Neural cell (in vitro differentiated cells): ENCODE results near the gene ASXL1. TPM values are rescaled to one million over a fixed set of nuclear protein-coding genes. Genes with fewer than 3 reads are reported as not detected.

Experiments used
- H2AFZ ChIP-seq: fragments of 200-600, 300-800 bp; sonication (generic), shearing (Covaris generic); 2 replicates; pipeline ENCODE4 v1.6.0; 2014; ENCODE audit warnings: low read depth, mild to moderate bottlenecking, antibody characterized with exemption, low read length, moderate library complexity
- H3F3A ChIP-seq: fragments of 200-600 bp; shearing (Covaris generic); 2 replicates; pipeline ENCODE4 v1.6.1; 2016; ENCODE audit warnings: mild to moderate bottlenecking, moderate library complexity, mixed read lengths, antibody characterized with exemption, low read length; ENCODE audit not compliant: insufficient read depth, poor library complexity, severe bottlenecking
- H3K27ac ChIP-seq: fragments of 200-600, 300-800 bp; sonication (generic), shearing (Covaris generic); 2 replicates; pipeline ENCODE4 v1.5.1; 2014; ENCODE audit warnings: mild to moderate bottlenecking, low read length, moderate library complexity
- H3K27me3 ChIP-seq: fragments of 300-800, 200-600 bp; sonication (generic), shearing (Covaris generic); 2 replicates; pipeline ENCODE4 v1.6.0; 2014; ENCODE audit warnings: mild to moderate bottlenecking, low read depth, low read length, moderate library complexity; ENCODE audit not compliant: insufficient read depth
- H3K36me3 ChIP-seq: fragments of 300-800, 200-600 bp; sonication (generic), shearing (Covaris generic); 2 replicates; pipeline ENCODE4 v1.5.1; 2014; ENCODE audit warnings: mild to moderate bottlenecking, antibody characterized with exemption, low read length, moderate library complexity; ENCODE audit not compliant: insufficient read depth
- H3K4me2 ChIP-seq: fragments of 300-800, 200-600 bp; sonication (generic), shearing (Covaris generic); 2 replicates; pipeline ENCODE4 v1.6.0; 2014; ENCODE audit warnings: mild to moderate bottlenecking, low read length
- H3K4me3 ChIP-seq: fragments of 300-800, 200-600 bp; sonication (generic), shearing (Covaris generic); 2 replicates; pipeline ENCODE4 v1.5.1; 2014; ENCODE audit warnings: mild to moderate bottlenecking, low read length, moderate library complexity
- H3K79me2 ChIP-seq: fragments of 200-600 bp; shearing (Covaris generic); replicated peaks from 2 replicates; pipeline ENCODE4 v1.6.0; 2014; ENCODE audit warnings: mild to moderate bottlenecking, low read length, moderate library complexity; ENCODE audit not compliant: insufficient read depth
- H3K9ac ChIP-seq: fragments of 300-800, 200-600 bp; sonication (generic), shearing (Covaris generic); 2 replicates; pipeline ENCODE4 v1.6.1; 2016; ENCODE audit warnings: mild to moderate bottlenecking, low read length, mixed read lengths
- H3K9me2 ChIP-seq: fragments of 200-600 bp; shearing (Covaris generic); 2 replicates; pipeline ENCODE4 v1.6.1; 2016; ENCODE audit warnings: mild to moderate bottlenecking, low read length, mixed read lengths; ENCODE audit not compliant: insufficient read depth
- H3K9me3 ChIP-seq: fragments of 200-600, 300-800 bp; sonication (generic), shearing (Covaris generic); 2 replicates; pipeline ENCODE4 v1.6.1; 2016; ENCODE audit warnings: mild to moderate bottlenecking, mixed run types, low read length, moderate library complexity, mixed read lengths
- H4K20me1 ChIP-seq: fragments of 200-600 bp; shearing (Covaris generic); 2 replicates; pipeline ENCODE4 v1.6.1; 2016; ENCODE audit warnings: mild to moderate bottlenecking, mixed run types; ENCODE audit not compliant: insufficient read depth
- CTCF ChIP-seq: fragments of 450-650 bp; IDR thresholded peaks from 2 replicates; pipeline ENCODE4 v1.5.1; 2014; ENCODE audit warnings: antibody characterized with exemption, mild to moderate bottlenecking, moderate library complexity; ENCODE audit not compliant: poor library complexity, severe bottlenecking
- EP300 ChIP-seq: fragments of 450-650 bp; conservative IDR thresholded peaks from 2 replicates; pipeline ENCODE4 v1.6.1; 2014; ENCODE audit warnings: antibody characterized with exemption, mild to moderate bottlenecking, moderate library complexity; ENCODE audit not compliant: poor library complexity, severe bottlenecking
- EZH2 ChIP-seq: fragments of 200-600, 300-800 bp; shearing (Covaris generic), sonication (generic); IDR thresholded peaks from 2 replicates; pipeline ENCODE4 v1.6.1; 2014; ENCODE audit warnings: antibody characterized with exemption, low read length, borderline replicate concordance, mild to moderate bottlenecking; ENCODE audit not compliant: insufficient read depth, poor library complexity, severe bottlenecking
- MXI1 ChIP-seq: fragments of 450-650 bp; conservative IDR thresholded peaks from 2 replicates; pipeline ENCODE4 v1.6.1; 2014; ENCODE audit warnings: antibody characterized with exemption, mild to moderate bottlenecking; ENCODE audit not compliant: poor library complexity, severe bottlenecking
- POLR2AphosphoS5 ChIP-seq: IDR thresholded peaks from 2 replicates; pipeline ENCODE4 v1.6.1; 2012
- RAD21 ChIP-seq: fragments of 450-650 bp; conservative IDR thresholded peaks from 2 replicates; pipeline ENCODE4 v1.6.1; 2014; ENCODE audit warnings: antibody characterized with exemption, mild to moderate bottlenecking, moderate library complexity
- REST ChIP-seq: IDR thresholded peaks from 2 replicates; pipeline ENCODE4 v1.6.1; 2012; ENCODE audit warnings: borderline replicate concordance
- SMC3 ChIP-seq: fragments of 450-650 bp; conservative IDR thresholded peaks from 2 replicates; pipeline ENCODE4 v1.6.1; 2014; ENCODE audit warnings: antibody characterized with exemption, mild to moderate bottlenecking, moderate library complexity; ENCODE audit not compliant: poor library complexity
- TAF1 ChIP-seq: IDR thresholded peaks from 2 replicates; pipeline ENCODE4 v1.6.1; 2012; ENCODE audit warnings: low read depth
- polyA plus RNA-seq: library from polyadenylated mRNA; depleted of rRNA; stranded (reverse); fragments of >200 nt; gene quantifications from 2 replicates; pipeline ENCODE4 v1.2.3, GENCODE V29; 2014

Gene ASXL1
- polyA plus RNA-seq, 1 donor from 2014 or later: 45.9 TPM

DNA sequence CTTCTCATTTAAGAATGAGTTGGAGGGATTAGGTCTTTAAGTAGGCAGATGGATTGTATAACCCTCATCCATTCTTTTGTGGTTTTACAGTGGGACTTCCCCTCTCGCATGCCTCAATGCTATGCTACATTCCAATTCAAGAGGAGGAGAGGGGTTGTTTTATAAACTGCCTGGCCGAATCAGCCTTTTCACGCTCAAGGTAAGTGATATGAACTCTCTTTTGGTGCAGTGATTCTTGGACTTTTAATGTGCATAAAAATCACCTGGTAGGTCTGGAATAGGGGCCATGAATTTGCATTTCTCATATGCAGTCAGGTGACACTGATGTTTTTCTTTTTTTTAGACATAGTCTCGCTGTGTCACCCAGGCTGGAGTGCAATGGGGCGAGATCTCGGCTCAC, 10.8 kb downstream of the ASXL1 start:
- Histone ChIP-seq H3K27me3 (no peaks in the 10 kb centered on the region), H3K9ac (no peak overlapping the region), H3K4me2 (no peak overlapping the region), H3K9me3 (no peaks in the 10 kb centered on the region), H3F3A (no peaks in the 10 kb centered on the region), H3K4me3 (no peak overlapping the region), H4K20me1 (no peaks in the 10 kb centered on the region), H3K79me2 (peaks cover 42% of the 10 kb centered on the region), H3K36me3 (no peaks in the 10 kb centered on the region), H3K9me2 (no peaks in the 10 kb centered on the region), H3K27ac (no peak overlapping the region), H2AFZ (no peak overlapping the region)
- TF ChIP-seq SMC3: no peak
- TF ChIP-seq RAD21: no peak
- TF ChIP-seq CTCF: no peak
- TF ChIP-seq EZH2: no peak
- TF ChIP-seq POLR2AphosphoS5: no peak
- no peak for TF ChIP-seq REST
- no peak for TF ChIP-seq EP300
- no peak for TF ChIP-seq MXI1
- TF ChIP-seq TAF1: no peak

GRCh38 chr20:32370897-32371296, 12.8 kb downstream of the ASXL1 start:
- TF ChIP-seq CTCF (no peak), REST (no peak), EP300 (no peak), TAF1 (no peak), POLR2AphosphoS5 (no peak), RAD21 (no peak), SMC3 (no peak), MXI1 (no peak), EZH2 (no peak)
- Histone ChIP-seq H3K9me2 (no peaks in the 10 kb centered on the region), H3K27ac (no peak overlapping the region), H3K4me3 (no peak overlapping the region), H3K9ac (no peak overlapping the region), H3K9me3 (no peaks in the 10 kb centered on the region), H3K36me3 (no peaks in the 10 kb centered on the region), H2AFZ (no peak overlapping the region), H3K79me2 (peaks cover 24% of the 10 kb centered on the region), H4K20me1 (no peaks in the 10 kb centered on the region), H3K27me3 (no peaks in the 10 kb centered on the region), H3K4me2 (no peak overlapping the region), H3F3A (no peaks in the 10 kb centered on the region)
